ENCODE measurements around the gene FHL2.

Gene FHL2

DNA sequence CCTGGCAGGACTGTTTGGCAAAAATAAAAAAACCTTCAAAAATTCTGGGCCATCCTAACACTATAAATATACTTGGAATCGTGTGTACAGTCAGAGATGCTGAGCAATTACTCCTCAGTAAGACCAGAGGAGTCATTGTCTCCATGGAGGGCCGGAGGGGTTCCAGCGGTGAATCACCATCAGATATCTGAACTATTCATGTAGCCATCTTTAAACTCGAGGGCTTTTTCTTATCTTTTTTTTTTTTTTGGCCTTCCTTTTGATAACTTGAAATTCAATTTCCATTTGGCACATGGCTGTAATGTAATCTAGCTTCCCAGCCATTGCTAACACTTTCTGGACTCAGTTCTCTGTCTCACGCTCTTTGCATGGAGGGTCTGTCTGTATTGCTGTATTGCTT, 7.4 kb upstream of the FHL2 start:
- Histone ChIP-seq H4K20me1 (ENCODE audit: insufficient read depth, low read length, poor library complexity, severe bottlenecking) (no peaks in the 10 kb centered on the region), H3F3A (ENCODE audit: low read depth) (no peaks in the 10 kb centered on the region), H3K4me3 (ENCODE audit: low read length, poor library complexity, severe bottlenecking) (no peak overlapping the region), H3K36me3 (ENCODE audit: insufficient read depth, low read length) (no peaks in the 10 kb centered on the region), H3K4me1 (ENCODE audit: insufficient read depth, low read length, poor library complexity, severe bottlenecking) (peaks cover 19% of the 10 kb centered on the region), H3K27me3 (ENCODE audit: insufficient read depth, low read length, poor library complexity, severe bottlenecking) (no peaks in the 10 kb centered on the region), H3K9ac (ENCODE audit: low read depth, low read length, poor library complexity, severe bottlenecking) (no peak overlapping the region), H3K79me2 (ENCODE audit: insufficient read depth, low read length) (no peaks in the 10 kb centered on the region), H3K4me2 (ENCODE audit: low read depth, low read length, poor library complexity, severe bottlenecking) (no peak overlapping the region), H3K9me2 (replicated peaks; ENCODE audit: low read depth, low read length) (no peaks in the 10 kb centered on the region), H3K9me3 (ENCODE audit: insufficient read depth, low read depth, low read length) (no peaks in the 10 kb centered on the region), H2AFZ (ENCODE audit: low read length) (no peak overlapping the region)
- TF ChIP-seq EZH2phosphoT487 (IDR thresholded peaks at IDR 0.05; ENCODE audit: borderline replicate concordance): no peak
- TF ChIP-seq, protein P1, sequence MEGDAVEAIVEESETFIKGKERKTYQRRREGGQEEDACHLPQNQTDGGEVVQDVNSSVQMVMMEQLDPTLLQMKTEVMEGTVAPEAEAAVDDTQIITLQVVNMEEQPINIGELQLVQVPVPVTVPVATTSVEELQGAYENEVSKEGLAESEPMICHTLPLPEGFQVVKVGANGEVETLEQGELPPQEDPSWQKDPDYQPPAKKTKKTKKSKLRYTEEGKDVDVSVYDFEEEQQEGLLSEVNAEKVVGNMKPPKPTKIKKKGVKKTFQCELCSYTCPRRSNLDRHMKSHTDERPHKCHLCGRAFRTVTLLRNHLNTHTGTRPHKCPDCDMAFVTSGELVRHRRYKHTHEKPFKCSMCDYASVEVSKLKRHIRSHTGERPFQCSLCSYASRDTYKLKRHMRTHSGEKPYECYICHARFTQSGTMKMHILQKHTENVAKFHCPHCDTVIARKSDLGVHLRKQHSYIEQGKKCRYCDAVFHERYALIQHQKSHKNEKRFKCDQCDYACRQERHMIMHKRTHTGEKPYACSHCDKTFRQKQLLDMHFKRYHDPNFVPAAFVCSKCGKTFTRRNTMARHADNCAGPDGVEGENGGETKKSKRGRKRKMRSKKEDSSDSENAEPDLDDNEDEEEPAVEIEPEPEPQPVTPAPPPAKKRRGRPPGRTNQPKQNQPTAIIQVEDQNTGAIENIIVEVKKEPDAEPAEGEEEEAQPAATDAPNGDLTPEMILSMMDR (conservative IDR thresholded peaks at IDR 0.05; ENCODE audit: low read length): no peak

DNA sequence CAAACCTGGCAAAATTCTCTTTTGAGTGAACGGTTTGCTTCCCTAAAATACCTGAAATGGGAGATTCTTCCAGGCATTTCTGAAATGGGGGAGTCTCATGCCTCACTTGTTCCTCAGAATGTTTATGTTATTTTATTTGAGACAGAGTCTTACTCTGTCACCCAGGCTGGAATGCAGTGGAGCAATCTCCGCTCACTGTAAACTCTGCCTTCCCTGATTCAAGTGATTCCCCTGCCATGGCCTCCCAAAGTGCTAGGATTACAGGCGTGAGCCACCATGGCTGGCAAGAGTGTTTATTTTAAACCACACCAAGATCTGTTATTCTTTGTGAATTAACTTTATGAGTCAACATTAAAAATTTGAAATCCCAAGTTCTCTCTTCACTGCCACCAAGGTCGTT, 6.4 kb upstream of the FHL2 start:
- no peaks in the 10 kb centered on the region for H4K20me1 ChIP-seq (ENCODE audit: insufficient read depth, low read length, poor library complexity, severe bottlenecking)
- TF ChIP-seq, protein P1 (conservative IDR thresholded peaks at IDR 0.05; ENCODE audit: low read length): no peak
- no peak for TF ChIP-seq EZH2phosphoT487 (IDR thresholded peaks at IDR 0.05; ENCODE audit: borderline replicate concordance)
- H3K4me1 ChIP-seq (ENCODE audit: insufficient read depth, low read length, poor library complexity, severe bottlenecking): peaks cover 10% of the 10 kb centered on the region
- H3K9me2 ChIP-seq (replicated peaks; ENCODE audit: low read depth, low read length): no peaks in the 10 kb centered on the region
- no peaks in the 10 kb centered on the region for H3K36me3 ChIP-seq (ENCODE audit: insufficient read depth, low read length)
- H3K9ac ChIP-seq (ENCODE audit: low read depth, low read length, poor library complexity, severe bottlenecking): no peak overlapping the region
- no peaks in the 10 kb centered on the region for H3K27me3 ChIP-seq (ENCODE audit: insufficient read depth, low read length, poor library complexity, severe bottlenecking)
- no peak overlapping the region for H3K4me2 ChIP-seq (ENCODE audit: low read depth, low read length, poor library complexity, severe bottlenecking)
- no peaks in the 10 kb centered on the region for H3K9me3 ChIP-seq (ENCODE audit: insufficient read depth, low read depth, low read length)
- H3K79me2 ChIP-seq (ENCODE audit: insufficient read depth, low read length): no peaks in the 10 kb centered on the region
- H2AFZ ChIP-seq (ENCODE audit: low read length): no peak overlapping the region
- no peaks in the 10 kb centered on the region for H3F3A ChIP-seq (ENCODE audit: low read depth)
- no peak overlapping the region for H3K4me3 ChIP-seq (ENCODE audit: low read length, poor library complexity, severe bottlenecking)

DNA sequence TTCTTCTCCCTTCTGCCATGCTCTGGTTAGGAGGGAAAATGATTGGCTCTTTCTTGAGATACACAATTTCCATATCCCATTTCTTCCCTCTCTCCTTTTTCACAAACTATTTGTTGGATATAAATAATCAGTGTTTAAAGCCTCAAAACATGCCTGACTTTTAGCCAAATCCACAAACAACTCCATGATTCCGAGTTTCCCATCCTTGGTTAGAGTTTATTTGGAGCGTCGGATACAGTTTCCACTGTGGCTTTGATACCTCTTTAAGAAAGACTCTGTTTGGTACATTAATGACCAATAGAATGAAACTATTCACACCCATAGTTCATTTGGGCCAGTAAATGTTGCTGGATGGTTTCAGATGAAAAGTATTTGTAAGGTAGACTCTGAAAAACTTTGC, 5.9 kb upstream of the FHL2 start:
- H3K9me2 ChIP-seq (replicated peaks; ENCODE audit: low read depth, low read length): no peaks in the 10 kb centered on the region
- no peak overlapping the region for H3K4me2 ChIP-seq (ENCODE audit: low read depth, low read length, poor library complexity, severe bottlenecking)
- H3K27me3 ChIP-seq (ENCODE audit: insufficient read depth, low read length, poor library complexity, severe bottlenecking): no peaks in the 10 kb centered on the region
- no peaks in the 10 kb centered on the region for H3K36me3 ChIP-seq (ENCODE audit: insufficient read depth, low read length)
- no peaks in the 10 kb centered on the region for H3K79me2 ChIP-seq (ENCODE audit: insufficient read depth, low read length)
- H3K9ac ChIP-seq (ENCODE audit: low read depth, low read length, poor library complexity, severe bottlenecking): no peak overlapping the region
- H3K9me3 ChIP-seq (ENCODE audit: insufficient read depth, low read depth, low read length): no peaks in the 10 kb centered on the region
- peaks cover 8% of the 10 kb centered on the region for H3K4me1 ChIP-seq (ENCODE audit: insufficient read depth, low read length, poor library complexity, severe bottlenecking)
- no peaks in the 10 kb centered on the region for H3F3A ChIP-seq (ENCODE audit: low read depth)
- TF ChIP-seq, protein P1 (conservative IDR thresholded peaks at IDR 0.05; ENCODE audit: low read length): no peak
- TF ChIP-seq EZH2phosphoT487 (IDR thresholded peaks at IDR 0.05; ENCODE audit: borderline replicate concordance): no peak
- H3K4me3 ChIP-seq (ENCODE audit: low read length, poor library complexity, severe bottlenecking): no peak overlapping the region
- H2AFZ ChIP-seq (ENCODE audit: low read length): no peak overlapping the region
- no peaks in the 10 kb centered on the region for H4K20me1 ChIP-seq (ENCODE audit: insufficient read depth, low read length, poor library complexity, severe bottlenecking)
